ENCODE results near the gene FRMPD1. TPM values are rescaled to one million over a fixed set of nuclear protein-coding genes. Genes with fewer than 3 reads are reported as not detected.

The FRMPD1 gene
- total and polyA plus RNA-seq, 2 donors from 2014 or later = 0.19 to 0.90 TPM

DNA sequence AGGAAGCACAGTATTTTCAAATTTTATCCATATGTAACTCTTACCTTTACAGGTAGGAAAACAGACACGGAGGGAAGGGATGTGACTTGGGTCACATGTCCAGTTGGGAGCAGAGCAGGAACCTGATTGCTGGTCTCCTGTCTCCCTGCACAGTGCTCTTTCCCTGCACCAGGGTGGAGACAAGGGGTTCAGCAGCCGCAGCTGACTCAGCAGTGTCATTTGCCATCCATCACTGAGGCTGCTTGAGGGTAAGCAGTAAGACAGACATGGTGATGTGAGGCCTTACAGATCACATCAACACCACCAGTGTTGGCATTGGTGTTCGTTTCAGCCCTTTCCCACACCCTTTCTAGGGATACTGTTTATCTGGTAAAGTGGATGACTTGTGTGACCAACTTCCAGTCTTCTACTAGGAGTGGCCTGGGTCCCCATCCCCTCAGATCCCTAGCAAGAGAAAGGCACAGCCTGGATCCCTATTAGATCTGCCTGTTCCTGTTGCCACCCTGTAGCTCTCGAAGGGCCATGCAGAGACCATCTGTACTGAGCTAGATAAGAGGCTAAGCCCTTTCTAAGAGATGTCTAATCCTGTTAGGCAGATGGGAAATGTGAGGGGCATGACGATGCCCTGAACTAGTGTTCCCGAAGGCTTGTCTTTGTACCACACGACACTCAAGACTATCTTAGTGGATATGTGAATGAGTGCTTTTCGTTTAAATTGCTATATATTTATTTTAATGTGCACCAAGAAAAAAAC, 29.1 kb downstream of the FRMPD1 start:
- no peak overlapping the region for H3K4me3 ChIP-seq (ENCODE audit: low read length in 3 of 3)
- no peaks in the 10 kb centered on the region for H3K27me3 ChIP-seq (ENCODE audit: control insufficient read depth, insufficient read depth, low read length)
- no peaks in the 10 kb centered on the region for H3K9me3 ChIP-seq (ENCODE audit: control insufficient read depth in 2 of 3, insufficient read depth in 1 of 3, low read length in 3 of 3)
- no peak for FAIRE-seq
- no peak for DNase-seq
- H3K4me1 ChIP-seq (ENCODE audit: control insufficient read depth in 2 of 3, insufficient read depth in 2 of 3, low read depth in 1 of 3, low read length in 3 of 3) = no peaks in the 10 kb centered on the region
- intact Hi-C loops (cut with DNase I) = no loop called here
- no peak overlapping the region for H3K9ac ChIP-seq (ENCODE audit: low read length in 3 of 3)
- TF ChIP-seq, protein P1, sequence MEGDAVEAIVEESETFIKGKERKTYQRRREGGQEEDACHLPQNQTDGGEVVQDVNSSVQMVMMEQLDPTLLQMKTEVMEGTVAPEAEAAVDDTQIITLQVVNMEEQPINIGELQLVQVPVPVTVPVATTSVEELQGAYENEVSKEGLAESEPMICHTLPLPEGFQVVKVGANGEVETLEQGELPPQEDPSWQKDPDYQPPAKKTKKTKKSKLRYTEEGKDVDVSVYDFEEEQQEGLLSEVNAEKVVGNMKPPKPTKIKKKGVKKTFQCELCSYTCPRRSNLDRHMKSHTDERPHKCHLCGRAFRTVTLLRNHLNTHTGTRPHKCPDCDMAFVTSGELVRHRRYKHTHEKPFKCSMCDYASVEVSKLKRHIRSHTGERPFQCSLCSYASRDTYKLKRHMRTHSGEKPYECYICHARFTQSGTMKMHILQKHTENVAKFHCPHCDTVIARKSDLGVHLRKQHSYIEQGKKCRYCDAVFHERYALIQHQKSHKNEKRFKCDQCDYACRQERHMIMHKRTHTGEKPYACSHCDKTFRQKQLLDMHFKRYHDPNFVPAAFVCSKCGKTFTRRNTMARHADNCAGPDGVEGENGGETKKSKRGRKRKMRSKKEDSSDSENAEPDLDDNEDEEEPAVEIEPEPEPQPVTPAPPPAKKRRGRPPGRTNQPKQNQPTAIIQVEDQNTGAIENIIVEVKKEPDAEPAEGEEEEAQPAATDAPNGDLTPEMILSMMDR (IDR thresholded peaks at IDR 0.05; ENCODE audit: borderline replicate concordance, extremely low read depth, insufficient read depth) = no peak
- H3K27ac ChIP-seq (ENCODE audit: low read depth in 2 of 2, low read length in 2 of 2) = no peak overlapping the region
- H3K36me3 ChIP-seq (ENCODE audit: control insufficient read depth in 2 of 3, insufficient read depth in 3 of 3, low read length in 3 of 3) = no peaks in the 10 kb centered on the region

DNA sequence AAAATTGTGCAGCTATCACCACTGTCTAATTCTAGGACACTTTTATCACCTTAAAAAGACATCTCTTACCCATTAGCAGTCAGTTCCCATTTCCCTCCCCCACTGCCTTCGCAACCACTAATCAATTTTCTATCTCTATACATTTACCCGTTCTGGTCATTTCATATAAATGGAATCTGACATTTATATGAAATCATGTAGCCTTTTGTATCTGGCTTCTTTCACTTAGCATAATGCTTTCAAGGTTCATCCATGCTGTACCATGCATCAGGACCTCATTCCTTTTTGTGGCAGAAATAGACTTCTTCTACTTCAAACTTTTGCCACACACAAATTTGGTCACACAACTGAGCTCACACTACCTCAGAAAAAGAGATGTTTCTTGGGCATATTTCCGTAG, 32.2 kb downstream of the FRMPD1 start:
- Histone ChIP-seq H3K36me3 (ENCODE audit: control insufficient read depth in 2 of 3, insufficient read depth in 3 of 3, low read length in 3 of 3) (no peaks in the 10 kb centered on the region), H3K9me3 (ENCODE audit: control insufficient read depth in 2 of 3, insufficient read depth in 1 of 3, low read length in 3 of 3) (no peaks in the 10 kb centered on the region), H3K27me3 (ENCODE audit: control insufficient read depth, insufficient read depth, low read length) (no peaks in the 10 kb centered on the region), H3K4me3 (ENCODE audit: low read length in 3 of 3) (no peak overlapping the region), H3K27ac (ENCODE audit: low read depth in 2 of 2, low read length in 2 of 2) (no peak overlapping the region), H3K9ac (ENCODE audit: low read length in 3 of 3) (no peak overlapping the region), H3K4me1 (ENCODE audit: control insufficient read depth in 2 of 3, insufficient read depth in 2 of 3, low read depth in 1 of 3, low read length in 3 of 3) (no peaks in the 10 kb centered on the region)
- TF ChIP-seq, protein P1 (IDR thresholded peaks at IDR 0.05; ENCODE audit: borderline replicate concordance, extremely low read depth, insufficient read depth) = no peak
- no peak for FAIRE-seq
- intact Hi-C loops (cut with DNase I) = no loop called here
- no peak for DNase-seq

DNA sequence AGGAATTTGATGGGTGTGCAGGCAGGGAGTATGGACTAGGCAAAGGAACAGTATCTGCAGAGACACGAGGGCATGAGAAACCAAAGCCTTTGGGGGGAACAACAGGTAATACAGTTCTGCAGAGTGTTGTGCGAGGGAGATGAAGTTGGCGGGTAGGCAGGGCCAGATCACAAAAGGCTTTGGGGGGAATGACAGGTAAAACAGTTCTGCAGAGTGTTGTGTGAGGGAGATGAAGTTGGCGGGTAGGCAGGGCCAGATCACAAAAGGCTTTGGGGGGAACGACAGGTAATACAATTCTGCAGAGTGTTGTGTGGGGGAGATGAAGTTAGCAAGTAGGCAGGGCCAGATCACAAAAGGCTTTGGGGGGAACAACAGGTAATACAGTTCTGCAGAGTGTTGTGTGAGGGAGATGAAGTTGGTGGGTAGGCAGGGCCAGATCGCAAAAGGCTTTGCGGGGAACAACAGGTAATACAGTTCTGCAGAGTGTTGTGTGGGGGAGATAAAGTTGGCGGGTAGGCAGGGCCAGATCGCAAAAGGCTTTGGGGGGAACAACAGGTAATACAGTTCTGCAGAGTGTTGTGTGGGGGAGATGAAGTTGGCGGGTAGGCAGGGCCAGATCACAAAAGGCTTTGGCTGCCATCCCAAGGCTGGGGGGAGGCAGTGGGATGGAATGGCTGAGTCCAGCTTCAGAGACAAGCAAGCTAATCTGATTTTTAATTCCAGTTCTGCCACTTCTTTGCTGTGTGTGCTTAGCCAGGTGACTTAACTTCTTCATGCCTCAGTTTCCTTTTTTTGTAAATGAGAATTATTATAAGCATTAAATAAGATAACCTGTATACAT, 33.0 kb downstream of the FRMPD1 start:
- no peak overlapping the region for H3K9ac ChIP-seq (ENCODE audit: low read length in 3 of 3)

More for the DNA sequence above, 33.0 kb downstream of the FRMPD1 start:
- no peak overlapping the region for H3K4me3 ChIP-seq (ENCODE audit: low read length in 3 of 3)
- TF ChIP-seq, protein P1 (IDR thresholded peaks at IDR 0.05; ENCODE audit: borderline replicate concordance, extremely low read depth, insufficient read depth) = no peak
- H3K27ac ChIP-seq (ENCODE audit: low read depth in 2 of 2, low read length in 2 of 2) = no peak overlapping the region
- H3K36me3 ChIP-seq (ENCODE audit: control insufficient read depth in 2 of 3, insufficient read depth in 3 of 3, low read length in 3 of 3) = no peaks in the 10 kb centered on the region
- intact Hi-C loops (cut with DNase I) = no loop called here
- DNase-seq = no peak
- no peaks in the 10 kb centered on the region for H3K9me3 ChIP-seq (ENCODE audit: control insufficient read depth in 2 of 3, insufficient read depth in 1 of 3, low read length in 3 of 3)
- no peaks in the 10 kb centered on the region for H3K27me3 ChIP-seq (ENCODE audit: control insufficient read depth, insufficient read depth, low read length)
- FAIRE-seq = no peak
- no peaks in the 10 kb centered on the region for H3K4me1 ChIP-seq (ENCODE audit: control insufficient read depth in 2 of 3, insufficient read depth in 2 of 3, low read depth in 1 of 3, low read length in 3 of 3)

Measured in kidney (tissue), 14 donors.